Thyroid gland (tissue), 4 donors: ENCODE results near the gene MTF2.
"Not testable (repeated sequence)": the region's sequence is repeated elsewhere in the genome, so short reads cannot be mapped to it uniquely, and the experiment has no call there.

Experiments used
- CTCF ChIP-seq, 6 experiments: fragments of 200-600 bp in 3 of 6; fragments of 450-650 bp in 3 of 6; sonication (generic) in 3 of 6; IDR thresholded peaks; one replicate each; pipeline ENCODE4 v1.5.1; 2016 to 2019; ENCODE audit warnings: antibody characterized with exemption in 6 of 6, mild to moderate bottlenecking in 2 of 6, inconsistent platforms in 1 of 6, moderate library complexity in 1 of 6
- POLR2A ChIP-seq, 2 donors: fragments of 450-650 bp; IDR thresholded peaks; one replicate each; pipeline ENCODE4 v1.6.1; 2017; ENCODE audit warnings: antibody characterized with exemption in 2 of 2, mild to moderate bottlenecking in 2 of 2, moderate library complexity in 1 of 2

GRCh38 chr1:93163314-93163713 is 84.2 kb downstream of the MTF2 start:
- TF ChIP-seq CTCF, POLR2A (IDR thresholded peaks at IDR 0.05): not testable (repeated sequence)
